GM18868 (cell line): Measurements from ENCODE around the gene TRIM73.
"Not testable (repeated sequence)": the region's sequence is repeated elsewhere in the genome, so short reads cannot be mapped to it uniquely, and the experiment has no call there.

Experiments used
- ATAC-seq: cut with Tn5 transposase; IDR thresholded peaks from one replicate; pipeline ENCODE4 v1.9.1; 2021; ENCODE audit warnings: mild to moderate bottlenecking, moderate library complexity; ENCODE audit not compliant: unreplicated experiment

Gene TRIM73

DNA sequence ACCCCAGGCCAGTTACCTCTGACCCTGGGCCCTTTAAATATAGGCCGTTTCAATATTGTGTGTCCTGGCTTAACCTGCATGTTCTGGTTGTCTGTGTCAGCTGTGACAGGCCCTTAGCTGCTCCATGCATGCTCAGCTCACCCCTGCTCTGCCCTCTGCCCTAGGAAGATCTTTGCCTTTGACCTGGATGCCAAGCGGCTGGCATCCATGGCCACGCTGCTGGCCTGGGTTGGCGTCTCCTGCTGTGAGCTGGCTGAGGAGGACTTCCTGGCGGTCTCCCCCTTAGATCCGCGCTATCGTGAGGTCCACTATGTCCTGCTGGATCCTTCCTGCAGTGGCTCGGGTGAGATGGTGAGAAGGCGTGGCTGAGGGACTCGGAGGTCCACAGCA is 20.0 kb downstream of the TRIM73 start:
- not testable (repeated sequence) for ATAC-seq

DNA sequence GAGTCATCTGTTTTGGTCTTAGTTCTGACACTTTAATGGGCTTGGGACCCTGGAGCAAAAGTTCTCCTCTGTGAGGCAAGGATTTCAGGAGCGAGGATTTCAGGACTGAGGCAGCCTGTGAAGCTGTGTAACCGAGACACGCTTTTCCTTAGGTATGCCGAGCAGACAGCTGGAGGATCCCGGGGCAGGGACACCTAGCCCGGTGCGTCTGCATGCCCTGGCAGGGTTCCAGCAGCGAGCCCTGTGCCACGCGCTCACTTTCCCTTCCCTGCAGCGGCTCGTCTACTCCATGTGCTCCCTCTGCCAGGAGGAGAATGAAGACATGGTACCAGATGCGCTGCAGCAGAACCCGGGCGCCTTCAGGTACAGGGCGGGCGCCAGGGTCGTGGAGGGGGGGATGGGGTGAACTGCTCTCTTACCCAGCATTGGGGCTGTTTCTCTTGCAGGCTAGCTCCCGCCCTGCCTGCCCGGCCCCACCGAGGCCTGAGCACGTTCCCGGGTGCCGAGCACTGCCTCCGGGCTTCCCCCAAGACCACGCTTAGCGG is 20.5 kb downstream of the TRIM73 start:
- not testable (repeated sequence) for ATAC-seq

DNA sequence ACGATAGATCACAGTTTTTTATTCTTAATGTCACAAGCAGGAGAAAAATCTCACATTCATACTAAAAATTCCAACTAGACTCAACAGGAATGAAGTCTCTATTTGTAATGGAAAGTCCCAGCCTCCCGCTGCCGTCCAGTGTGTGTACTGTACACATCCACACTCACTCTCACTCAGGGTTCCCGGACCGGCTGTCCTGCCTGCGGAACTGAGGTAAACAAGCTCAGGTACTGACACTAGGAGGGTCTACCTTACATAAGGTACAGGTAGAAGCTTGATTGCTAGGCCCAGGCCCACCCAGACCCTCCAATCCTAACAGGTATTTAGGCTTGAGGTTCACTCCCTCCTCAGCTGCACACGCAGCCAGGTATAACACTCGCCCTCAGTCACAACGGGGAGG is 21.4 kb downstream of the TRIM73 start:
- not testable (repeated sequence) for ATAC-seq

DNA sequence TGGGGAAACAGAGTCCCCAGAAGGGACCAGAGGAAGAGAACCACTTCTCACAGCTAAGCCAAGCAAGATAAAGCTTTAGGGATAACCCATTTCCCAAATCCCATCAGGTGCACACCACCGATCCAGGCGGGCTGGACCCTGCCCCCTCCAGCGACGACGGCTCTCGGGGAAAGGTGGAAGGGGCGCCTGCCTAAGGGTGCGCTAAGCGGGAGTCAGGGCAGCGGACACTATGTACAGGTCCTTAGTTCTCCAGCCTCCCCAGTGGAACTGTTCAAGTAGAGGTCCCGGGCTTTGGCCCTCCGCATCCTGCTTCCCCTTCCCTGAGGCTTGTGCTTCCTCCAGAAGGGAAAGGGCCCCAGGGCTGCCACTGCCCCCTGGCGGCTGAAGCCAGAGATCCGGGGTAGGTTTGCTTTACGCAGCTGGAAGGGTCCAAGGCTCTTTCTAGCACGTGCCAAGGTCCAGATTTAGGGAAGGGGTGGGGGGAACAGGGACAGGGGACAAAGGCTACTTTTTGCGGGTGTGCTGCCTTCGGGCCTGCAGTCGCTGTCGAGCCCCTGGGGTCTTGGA is 22.9 kb downstream of the TRIM73 start:
- ATAC-seq: not testable (repeated sequence)

DNA sequence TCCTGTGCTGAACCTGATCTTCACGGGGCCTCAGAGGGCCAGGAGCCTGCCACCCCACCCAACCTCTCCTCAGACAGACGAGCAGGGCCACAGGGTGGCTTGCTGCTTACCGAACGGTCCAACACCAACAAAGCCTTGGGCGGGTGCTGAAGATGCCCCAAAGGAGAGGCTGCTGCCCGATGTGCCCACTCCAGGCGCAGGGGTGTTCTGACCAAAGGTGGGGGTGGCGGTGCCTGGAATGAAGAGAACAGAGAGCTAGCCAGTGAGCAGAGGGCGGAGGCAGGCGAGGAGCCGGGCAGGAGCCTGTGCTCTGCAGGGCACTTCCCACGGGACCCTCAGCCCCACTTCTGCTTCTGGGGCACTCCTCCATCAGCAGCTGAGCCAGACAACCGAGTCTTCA is 23.8 kb downstream of the TRIM73 start:
- ATAC-seq: not testable (repeated sequence)

DNA sequence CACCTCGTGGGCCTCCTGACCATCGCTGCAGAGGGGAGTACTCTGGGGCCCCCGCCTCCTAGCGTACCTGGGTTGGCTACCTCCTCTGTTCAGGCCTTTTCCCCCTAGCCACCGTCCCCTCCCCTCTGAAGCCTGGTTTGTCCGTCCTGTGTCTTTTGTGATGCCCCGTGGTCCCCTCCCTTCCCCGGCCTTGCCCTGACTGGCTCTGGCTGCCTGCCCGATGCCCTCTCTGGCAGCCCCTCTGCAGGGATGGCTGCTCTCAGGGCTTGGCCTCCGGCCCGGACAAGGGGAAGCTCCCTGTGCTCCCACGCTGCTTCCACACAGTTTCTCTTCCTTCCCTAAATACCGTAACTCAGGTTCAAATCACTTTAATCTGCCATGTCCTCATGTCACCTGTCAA is 24.3 kb downstream of the TRIM73 start:
- ATAC-seq: not testable (repeated sequence)

DNA sequence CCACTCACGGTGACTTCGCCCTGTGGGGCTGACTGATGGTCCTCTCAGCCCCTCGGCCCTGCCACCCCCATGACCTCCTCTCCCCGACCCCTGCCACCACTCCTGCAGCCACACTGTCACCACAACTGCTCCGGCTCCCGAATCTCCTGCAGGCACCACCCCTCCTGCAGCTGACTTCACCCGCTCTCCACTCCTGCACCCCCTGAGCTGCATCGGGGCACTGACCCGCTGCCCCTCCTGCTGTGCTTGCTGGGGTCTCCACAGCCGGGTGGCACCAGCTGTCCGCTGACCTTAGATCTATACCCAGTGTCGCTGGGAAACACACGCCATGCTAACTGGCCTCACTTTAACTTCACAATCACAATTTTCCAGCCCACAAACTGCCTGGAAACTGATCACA is 24.7 kb downstream of the TRIM73 start:
- not testable (repeated sequence) for ATAC-seq

DNA sequence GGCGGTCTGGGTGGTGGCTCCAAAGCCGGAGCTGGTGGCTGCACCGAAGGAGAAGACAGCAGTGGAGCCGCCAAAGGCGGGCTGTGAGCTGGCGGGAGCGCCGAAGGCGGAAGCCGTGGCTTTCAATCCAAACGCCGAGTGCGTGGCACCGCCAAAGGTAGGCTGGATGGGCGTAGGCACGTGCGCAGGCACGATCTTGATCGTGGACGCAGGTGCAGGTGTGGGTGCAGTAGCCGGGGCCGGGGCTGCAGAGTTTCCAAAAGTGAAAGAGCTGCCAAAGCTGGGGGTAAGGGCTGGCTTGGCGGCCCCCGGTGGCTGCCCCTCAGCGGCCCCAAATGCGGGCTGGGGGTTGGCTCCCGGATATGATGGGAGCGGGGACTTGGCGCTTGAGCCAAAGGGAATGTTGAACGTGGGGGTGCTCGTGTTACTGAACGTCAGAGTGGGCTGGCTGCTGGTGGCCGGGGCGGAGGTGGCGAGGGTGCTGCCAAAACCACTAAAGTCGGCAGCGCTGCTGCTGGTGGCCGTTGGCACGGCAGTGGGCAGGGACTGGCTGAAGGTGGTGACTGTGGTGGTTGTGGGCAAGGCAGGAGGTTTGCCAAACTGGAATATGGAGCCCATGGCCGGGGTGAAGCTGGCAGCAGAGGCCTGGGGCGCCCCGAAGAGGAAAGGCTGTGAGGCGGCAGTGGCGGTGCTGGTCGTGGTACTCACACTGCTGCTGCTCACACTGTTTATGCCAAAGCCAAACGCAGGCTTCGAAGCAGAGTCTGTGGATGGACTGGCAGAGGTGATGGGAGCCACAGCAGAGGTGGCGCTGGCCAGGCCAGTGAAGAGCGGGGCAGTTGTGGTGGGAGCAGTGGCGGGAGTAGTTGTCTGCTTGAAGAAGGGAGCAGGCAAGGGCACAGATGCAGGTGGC is 26.6 kb downstream of the TRIM73 start:
- not testable (repeated sequence) for ATAC-seq

DNA sequence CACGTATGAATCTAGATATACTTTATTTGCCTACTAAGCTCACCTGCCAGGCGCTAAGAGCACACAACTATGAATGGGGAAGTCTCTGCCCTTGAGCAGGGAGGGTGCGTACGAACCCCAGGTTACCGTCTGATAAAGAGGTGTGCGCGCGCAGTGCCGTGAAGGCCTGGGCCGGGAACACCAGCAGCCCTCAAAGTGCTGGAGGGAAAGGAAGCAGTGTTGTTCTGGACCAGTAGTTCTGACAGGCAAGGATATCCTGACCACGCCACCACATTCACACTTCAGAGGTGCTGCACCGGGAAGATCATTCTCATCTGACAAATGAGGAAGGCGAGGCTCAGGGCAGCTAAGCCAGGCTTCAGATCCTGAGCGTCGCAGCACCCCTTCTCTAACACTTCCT is 28.1 kb downstream of the TRIM73 start:
- ATAC-seq: not testable (repeated sequence)

DNA sequence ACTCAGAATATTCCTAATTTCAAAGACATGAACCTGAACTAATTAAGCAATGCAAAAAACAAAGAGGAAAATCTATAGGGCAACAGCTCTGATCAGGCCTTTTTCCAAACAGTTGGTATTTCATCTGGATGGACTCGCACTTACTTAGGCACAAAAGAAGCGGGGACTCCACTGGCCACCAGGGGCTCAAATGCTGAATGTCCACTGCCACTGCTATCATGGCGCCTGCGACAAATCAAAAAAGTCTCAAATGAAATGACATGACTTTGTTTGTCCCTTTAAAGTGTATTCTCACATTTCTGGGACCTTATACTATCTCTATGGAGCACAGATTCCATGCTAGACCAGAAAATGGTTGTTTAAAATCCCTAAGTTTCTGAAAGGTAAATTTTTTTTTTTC is 43.6 kb downstream of the TRIM73 start:
- not testable (repeated sequence) for ATAC-seq

DNA sequence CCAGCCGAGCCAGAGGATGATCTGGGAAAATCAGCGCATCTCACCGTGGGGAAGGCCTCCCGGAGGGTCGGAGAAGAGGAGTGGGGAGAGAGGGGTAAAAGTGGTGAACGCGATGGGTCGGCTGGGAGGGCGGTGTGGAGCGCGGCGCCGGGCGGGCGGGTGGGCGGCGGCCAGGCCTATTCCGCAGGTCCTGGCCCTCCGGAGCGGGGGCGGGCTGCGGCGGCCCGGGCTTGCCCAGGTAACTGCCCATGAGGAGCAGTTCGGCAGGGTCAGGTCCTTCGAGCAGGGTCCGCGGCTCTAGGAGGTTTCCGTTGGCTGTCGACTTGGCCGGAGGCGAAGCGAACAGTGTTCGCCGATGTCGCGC is 46.7 kb downstream of the TRIM73 start:
- ATAC-seq: peak; percentile 32

DNA sequence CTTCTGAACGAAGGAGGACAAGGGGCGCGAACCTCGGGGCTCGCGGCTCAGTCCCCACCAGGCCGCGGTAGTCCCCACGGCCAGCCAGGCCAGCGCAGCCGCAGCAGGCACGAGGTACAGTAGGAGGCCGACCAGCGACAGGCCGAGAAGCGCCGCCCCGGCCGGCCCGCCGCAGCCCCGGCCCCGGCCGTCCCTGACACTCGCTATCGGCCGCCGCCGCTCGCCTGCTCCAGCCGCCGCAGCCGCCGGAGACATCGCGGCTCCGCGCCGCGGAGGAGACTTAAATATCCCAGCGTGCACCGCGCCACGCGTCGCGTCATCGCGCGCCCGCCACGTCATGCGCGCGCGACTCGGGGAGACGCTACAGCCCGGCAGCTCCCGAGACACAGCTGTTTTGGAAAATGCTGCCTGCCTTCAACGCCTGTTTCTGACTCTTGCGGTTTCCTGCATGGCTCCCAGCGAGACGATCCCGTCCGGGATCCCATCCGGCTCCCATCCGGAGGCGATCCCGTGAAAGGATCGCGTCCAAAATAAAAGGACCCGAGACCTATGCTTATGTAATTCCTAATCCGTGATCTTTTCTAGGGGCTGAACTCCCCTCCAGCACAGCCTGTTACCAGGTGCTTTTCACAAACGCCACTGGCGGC is 47.2 kb downstream of the TRIM73 start:
- peak; percentile 90 for ATAC-seq

DNA sequence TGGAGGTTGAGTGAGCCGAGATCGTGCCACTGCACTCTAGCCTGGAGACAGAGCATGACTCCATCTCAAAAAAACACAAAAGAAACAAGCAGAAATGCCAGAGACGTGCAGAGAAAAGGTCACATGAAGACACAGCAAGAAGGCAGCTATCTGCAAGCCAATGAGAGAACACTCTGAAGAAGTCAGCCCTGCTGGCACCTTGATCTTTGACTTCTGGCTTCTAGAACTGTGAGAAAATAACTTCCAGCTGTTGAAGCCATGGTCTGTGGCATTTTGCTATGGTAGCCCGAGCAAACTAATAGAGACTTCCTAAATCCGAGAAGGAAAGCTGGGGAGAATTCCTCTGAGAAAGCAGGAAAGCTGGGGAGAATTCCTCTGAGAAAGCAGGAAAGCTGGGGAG is 54.5 kb downstream of the TRIM73 start:
- ATAC-seq: not testable (repeated sequence)

DNA sequence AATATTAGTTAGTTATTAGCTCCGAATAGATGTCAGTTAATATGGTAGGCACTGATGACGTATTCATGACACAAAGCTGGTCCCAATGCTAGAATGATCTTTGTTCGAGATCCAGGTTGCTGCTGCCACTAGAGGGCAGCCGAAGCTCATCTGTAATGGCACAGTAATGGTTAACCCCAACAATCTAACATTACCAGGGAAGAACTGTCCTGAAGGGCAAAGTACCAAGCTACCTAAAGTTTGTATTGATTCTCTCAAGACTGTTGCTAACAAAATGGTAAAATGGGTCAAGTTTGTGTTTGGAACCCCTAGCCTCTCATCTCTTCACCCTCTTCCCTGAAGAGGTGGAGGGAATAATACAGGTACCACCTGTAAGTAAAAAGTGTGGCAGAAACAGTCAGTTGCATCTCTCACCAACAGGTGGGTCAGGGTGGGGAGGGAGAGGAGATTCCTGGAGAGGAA is 57.1 kb downstream of the TRIM73 start:
- ATAC-seq: peak; percentile 92
